ENCODE results near the gene MARCHF2.
A peak's percentile ranks its signal among the peaks of the same experiment; 100 is the strongest.
"Not testable (repeated sequence)": the region's sequence is repeated elsewhere in the genome, so short reads cannot be mapped to it uniquely, and the experiment has no call there.

MARCHF2 gene, protein sequence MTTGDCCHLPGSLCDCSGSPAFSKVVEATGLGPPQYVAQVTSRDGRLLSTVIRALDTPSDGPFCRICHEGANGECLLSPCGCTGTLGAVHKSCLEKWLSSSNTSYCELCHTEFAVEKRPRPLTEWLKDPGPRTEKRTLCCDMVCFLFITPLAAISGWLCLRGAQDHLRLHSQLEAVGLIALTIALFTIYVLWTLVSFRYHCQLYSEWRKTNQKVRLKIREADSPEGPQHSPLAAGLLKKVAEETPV

DNA sequence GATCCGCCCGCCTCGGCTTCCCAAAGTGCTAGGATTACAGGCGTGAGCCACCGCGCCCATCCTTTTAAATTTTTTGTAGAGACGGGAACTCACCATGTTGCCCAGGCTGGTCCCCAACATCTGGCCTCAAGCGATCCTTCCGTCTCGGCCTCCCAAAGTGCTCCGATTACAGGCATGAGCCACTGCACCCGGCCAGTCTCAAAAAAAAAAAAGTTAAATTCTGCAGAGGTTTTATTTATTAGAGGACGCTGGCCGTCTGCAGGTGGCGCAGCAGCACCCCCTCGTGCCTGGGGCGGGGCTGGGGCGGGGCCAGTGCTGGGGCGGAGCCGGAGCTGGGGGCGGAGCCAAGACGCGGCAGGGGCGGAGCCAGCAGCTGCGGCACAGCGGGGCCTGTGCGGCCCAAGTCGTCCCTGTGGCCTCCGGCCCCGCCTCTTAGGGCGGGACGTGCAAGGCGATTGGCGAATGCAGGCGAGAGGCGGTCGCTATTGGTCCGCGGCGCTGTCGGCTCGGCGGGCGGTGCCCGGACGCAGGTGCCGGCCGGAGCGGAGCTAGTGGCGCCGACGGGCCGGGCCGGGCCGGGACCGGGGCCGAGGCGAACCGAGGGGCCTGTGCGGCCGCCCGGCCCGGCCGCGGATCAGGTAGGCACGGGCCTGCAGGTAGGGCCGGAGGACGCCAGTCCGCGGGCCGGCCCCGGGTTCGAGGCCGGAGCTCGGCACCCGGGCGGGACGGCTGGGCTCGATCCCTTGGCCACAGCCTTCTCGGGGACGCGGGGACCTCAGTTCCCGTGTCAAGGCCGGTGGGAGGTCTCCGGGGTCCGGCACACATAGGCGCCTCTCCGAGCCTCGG is at the start of gene MARCHF2:
Gene MARCHF2, plus strand, starts transcription at position 523 of the 846 bp plus-strand sequence. CDS start 8,536 bp downstream, outside the sequence.
- DNase-seq, result peak; percentile 98

- DNase-seq, result peak; percentile 46
These were observed 49.0 kb upstream of the MARCHF2 start, which contains the start of gene ANGPTL4 for GRCh38 chr19:8363803-8364771. TSS of gene ANGPTL4 (plus strand) at chr19:8364155. CDS start at chr19:8364322, 167 bp downstream.

- DNase-seq, result no peak
These were observed 47.0 kb upstream of the MARCHF2 start for GRCh38 chr19:8366121-8366581.

DNA sequence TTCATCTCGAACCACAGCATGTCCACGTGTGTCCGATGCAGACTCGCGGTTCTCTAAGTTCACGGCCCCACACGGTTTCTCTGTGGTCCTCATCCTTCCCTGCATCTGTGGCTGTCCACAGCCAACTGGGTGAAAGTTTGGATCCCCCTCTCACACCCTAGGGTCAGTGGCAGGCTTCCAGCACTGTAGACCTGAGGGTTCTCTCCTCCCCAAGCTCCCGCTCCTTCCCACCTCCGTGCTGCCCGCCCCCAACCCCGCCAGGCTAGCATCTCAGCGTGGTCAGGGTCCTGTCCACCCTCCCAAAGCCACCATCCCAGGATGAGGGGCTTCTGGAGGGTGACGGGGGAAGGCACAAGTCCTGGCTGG is 46.2 kb upstream of the MARCHF2 start:
- DNase-seq, result no peak

GRCh38 chr19:8367327-8368001 is 45.6 kb upstream of the MARCHF2 start:
- DNase-seq, result peak; percentile 97

DNA sequence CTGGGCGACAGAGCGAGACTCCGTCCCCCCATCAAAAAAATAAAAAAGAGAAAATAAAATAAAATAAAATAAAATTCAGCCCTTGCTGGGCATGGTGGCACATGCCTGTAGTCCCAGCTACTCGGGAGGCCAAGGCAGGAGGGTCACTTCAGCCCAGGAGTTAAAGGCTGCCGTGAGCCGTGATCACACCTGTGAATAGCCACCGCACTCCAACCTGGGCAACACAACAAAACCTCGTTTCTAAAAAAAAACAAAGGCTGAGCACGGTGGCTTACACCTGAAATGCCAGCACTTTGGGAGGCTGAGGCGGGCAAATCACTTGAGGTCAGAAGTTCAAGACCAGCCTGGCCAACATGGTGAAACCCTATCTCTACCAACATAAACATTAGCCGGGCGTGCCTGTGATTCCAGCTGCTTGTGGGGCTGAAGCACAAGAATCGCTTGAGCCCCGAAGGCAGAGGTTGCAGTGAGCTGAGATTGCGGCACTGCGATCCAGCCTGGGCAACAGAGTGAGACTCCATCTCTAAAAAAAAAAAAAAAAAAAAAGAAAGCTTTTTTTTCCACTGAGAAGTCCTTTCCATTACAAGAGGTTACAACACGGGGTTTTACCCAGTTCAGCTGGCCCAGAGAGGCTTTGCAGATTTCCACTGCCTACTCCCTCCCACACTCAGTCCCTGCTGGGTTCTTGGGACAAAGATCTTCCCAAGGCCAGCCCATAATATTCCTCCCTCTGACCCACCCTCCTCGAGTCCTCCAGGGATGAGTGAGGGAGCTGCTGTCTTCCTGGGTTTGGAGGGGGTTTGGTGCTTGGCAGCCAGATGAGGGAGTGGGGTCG is 42.7 kb upstream of the MARCHF2 start:
- no peak for DNase-seq

DNA sequence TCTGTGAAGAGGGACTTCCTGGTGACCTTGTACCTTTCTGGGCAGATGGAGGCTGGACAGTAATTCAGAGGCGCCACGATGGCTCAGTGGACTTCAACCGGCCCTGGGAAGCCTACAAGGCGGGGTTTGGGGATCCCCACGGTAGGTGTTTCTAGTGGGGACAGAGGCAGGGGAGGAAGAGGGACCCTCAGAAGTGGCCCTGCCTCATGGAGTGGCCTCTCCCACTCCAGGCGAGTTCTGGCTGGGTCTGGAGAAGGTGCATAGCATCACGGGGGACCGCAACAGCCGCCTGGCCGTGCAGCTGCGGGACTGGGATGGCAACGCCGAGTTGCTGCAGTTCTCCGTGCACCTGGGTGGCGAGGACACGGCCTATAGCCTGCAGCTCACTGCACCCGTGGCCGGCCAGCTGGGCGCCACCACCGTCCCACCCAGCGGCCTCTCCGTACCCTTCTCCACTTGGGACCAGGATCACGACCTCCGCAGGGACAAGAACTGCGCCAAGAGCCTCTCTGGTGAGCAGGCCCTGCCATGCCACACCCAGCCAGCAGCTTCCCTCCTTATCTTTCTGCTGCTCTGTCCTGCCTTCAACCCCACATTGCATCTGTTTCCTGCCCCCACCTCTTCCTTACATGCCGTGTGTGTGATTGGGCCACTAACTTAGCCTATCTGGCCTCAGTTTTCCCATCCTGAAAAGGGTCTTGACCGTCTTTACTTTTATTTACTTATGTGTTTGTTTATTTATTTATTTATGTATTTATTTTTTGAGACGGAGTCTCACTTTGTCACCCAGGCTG is 41.9 kb upstream of the MARCHF2 start:
- no peak for DNase-seq

GRCh38 chr19:8373867-8374813 is 39.0 kb upstream of the MARCHF2 start:
- no peak for DNase-seq

GRCh38 chr19:8375766-8376165 is 37.3 kb upstream of the MARCHF2 start:
- DNase-seq, result not testable (repeated sequence)

- DNase-seq, result not testable (repeated sequence)
These were observed 36.6 kb upstream of the MARCHF2 start for GRCh38 chr19:8376373-8376974.

DNA sequence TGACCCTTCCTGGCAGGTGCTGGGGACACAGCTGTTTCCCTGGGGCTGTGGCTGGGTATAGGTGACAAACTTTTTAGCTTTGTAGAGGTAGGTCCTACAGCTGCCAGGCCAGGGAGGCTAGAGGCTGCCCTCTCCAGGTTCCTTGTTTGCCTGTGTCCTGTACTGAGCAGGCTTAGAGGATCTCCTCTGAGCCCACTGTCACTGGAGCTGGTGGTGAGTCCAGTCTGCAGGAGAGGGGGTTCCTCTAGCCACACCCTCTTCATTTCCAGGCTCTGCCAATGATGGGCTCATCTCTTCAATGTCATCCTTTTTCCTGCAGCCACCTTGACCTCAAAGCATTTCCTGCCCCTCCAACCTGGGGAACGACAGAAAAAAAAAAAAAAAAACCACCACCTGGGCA is 35.5 kb upstream of the MARCHF2 start:
- DNase-seq, result no peak

GRCh38 chr19:8379156-8379891 is 33.8 kb upstream of the MARCHF2 start:
- not testable (repeated sequence) for DNase-seq

DNA sequence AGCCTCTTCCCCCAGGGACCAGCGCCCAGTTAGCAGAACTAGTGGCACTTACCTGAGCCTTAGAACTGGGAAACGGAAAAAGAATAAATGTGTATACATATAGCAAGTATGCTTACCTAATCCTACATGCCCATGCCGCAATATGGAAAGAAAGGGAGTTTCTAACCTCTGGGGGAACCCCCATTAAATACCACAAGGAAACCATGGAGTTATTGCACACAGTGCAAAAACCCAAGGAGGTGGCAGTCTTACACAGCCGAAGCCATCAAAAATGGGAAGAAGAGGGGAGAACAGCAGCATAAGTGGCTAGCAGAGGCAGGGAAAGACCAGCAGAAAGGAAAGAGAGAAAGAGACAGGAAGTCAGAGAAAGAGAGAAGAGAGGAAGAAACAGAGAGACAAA is 28.5 kb upstream of the MARCHF2 start:
- not testable (repeated sequence) for DNase-seq

DNA sequence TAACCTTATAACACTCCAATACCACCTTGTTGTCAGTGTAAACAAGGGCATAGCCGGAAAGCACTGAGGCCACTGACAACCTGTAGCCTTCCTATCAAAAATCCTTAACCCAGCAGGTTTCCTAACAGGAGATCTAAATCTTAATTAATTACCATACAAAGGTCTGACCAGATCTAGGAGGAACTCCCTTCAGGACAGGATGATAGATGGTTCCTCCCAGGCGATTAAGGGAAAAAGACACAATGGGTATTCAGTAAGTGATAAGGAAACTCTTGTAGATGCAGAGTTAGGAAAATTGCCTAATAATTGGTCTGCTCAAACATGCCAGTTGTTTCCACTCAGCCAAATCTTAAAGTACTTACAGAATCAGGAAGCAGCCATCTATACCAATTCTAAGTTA is 28.0 kb upstream of the MARCHF2 start:
- not testable (repeated sequence) for DNase-seq

DNA sequence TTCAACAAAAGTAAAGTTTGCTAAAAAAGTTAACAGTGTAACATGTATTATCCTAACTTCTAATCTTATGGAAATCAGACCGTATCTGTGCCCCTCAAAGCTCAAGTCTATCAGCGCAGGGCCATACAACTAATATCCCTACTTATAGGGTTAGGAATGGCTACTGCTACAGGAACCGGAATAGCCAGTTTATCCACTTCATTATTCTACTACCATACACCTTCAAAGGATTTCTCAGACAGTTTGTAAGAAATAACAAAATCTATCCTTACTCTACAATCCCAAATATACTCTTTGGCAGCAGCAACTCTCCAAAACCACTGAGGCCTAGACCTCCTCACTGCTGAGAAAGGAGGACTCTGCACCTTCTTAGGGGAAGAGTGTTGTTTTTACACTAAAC is 27.5 kb upstream of the MARCHF2 start:
- DNase-seq, result not testable (repeated sequence)

DNA sequence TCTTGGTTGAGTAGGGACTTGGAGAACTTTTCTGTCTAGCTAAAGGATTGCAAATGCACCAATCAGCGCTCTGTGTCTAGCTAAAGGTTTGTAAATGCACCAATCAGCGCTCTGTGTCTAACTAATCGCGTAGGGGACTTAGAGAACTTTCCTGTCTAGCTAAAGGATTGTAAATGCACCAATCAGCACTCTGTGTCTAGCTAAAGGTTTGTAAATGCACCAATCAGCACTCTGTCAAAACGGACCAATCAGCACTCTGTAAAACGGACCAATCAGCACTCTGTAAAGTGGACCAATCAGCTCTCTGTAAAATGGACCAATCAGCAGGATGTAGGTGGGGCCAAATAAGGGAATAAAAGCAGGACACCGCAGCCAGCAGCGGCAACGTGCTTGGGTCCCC is 26.7 kb upstream of the MARCHF2 start:
- not testable (repeated sequence) for DNase-seq

- no peak for DNase-seq
These were observed 26.1 kb upstream of the MARCHF2 start for GRCh38 chr19:8386990-8387389.
